Astrocyte (in vitro differentiated cells and primary cell): ENCODE measurements around the gene LAG3. TPM values are rescaled to one million over a fixed set of nuclear protein-coding genes. Genes with fewer than 3 reads are reported as not detected.

ENCODE experiments used
- DNase-seq: peaks from one replicate; pipeline ENCODE4 v3.0.0-alpha.2; 2010; ENCODE audit warnings: low read depth
- FAIRE-seq: peaks from 2 replicates; lab custom pipeline; 2011; peaks lifted over from hg19 to GRCh38; lab: Jason Lieb, UNC
- H2AFZ ChIP-seq: 2 replicates; pipeline ENCODE4 v1.6.0; 2012; ENCODE audit warnings: low read depth, low read length, inconsistent platforms
- H3K27ac ChIP-seq: 2 replicates; pipeline ENCODE4 v1.5.1; 2011; ENCODE audit warnings: low read depth, low read length, inconsistent platforms
- H3K27me3 ChIP-seq: 2 replicates; pipeline ENCODE4 v1.6.0; 2011; ENCODE audit warnings: low read length, inconsistent platforms; ENCODE audit not compliant: insufficient read depth
- H3K36me3 ChIP-seq: 2 replicates; pipeline ENCODE4 v1.5.1; 2011; ENCODE audit warnings: low read length, inconsistent platforms; ENCODE audit not compliant: insufficient read depth
- H3K4me1 ChIP-seq: 2 replicates; pipeline ENCODE4 v1.5.1; 2011; ENCODE audit warnings: low read length, inconsistent platforms; ENCODE audit not compliant: insufficient read depth
- H3K4me2 ChIP-seq: 2 replicates; pipeline ENCODE4 v1.6.0; 2012; ENCODE audit warnings: low read length, inconsistent platforms
- H3K4me3 ChIP-seq: 2 replicates; pipeline ENCODE4 v1.5.1; 2011; ENCODE audit warnings: low read depth, mild to moderate bottlenecking, low read length, inconsistent platforms; ENCODE audit not compliant: insufficient read depth
- H3K79me2 ChIP-seq: 2 replicates; pipeline ENCODE4 v1.6.0; 2012; ENCODE audit warnings: mild to moderate bottlenecking, low read length, inconsistent platforms; ENCODE audit not compliant: insufficient read depth
- H3K9ac ChIP-seq: 2 replicates; pipeline ENCODE4 v1.6.0; 2012; ENCODE audit warnings: mild to moderate bottlenecking, low read length, inconsistent platforms
- H3K9me3 ChIP-seq: 2 replicates; pipeline ENCODE4 v1.5.1; 2012; ENCODE audit warnings: low read depth, mild to moderate bottlenecking, low read length, inconsistent platforms; ENCODE audit not compliant: insufficient read depth
- H4K20me1 ChIP-seq: 2 replicates; pipeline ENCODE4 v1.6.0; 2012; ENCODE audit warnings: low read length, inconsistent platforms; ENCODE audit not compliant: insufficient read depth
- H3K27ac Mint-ChIP-seq: one replicate; pipeline ENCODE4 v1.8.0; 2021; ENCODE audit warnings: mild to moderate bottlenecking, mixed read lengths; ENCODE audit not compliant: unreplicated experiment
- H3K27me3 Mint-ChIP-seq: one replicate; pipeline ENCODE4 v1.8.0; 2021; ENCODE audit warnings: low read depth, mixed read lengths; ENCODE audit not compliant: unreplicated experiment
- H3K36me3 Mint-ChIP-seq: one replicate; pipeline ENCODE4 v1.8.0; 2021; ENCODE audit warnings: low read depth, mixed read lengths; ENCODE audit not compliant: unreplicated experiment
- H3K4me1 Mint-ChIP-seq: one replicate; pipeline ENCODE4 v1.8.0; 2021; ENCODE audit warnings: low read depth, mixed read lengths; ENCODE audit not compliant: unreplicated experiment
- H3K4me3 Mint-ChIP-seq: one replicate; pipeline ENCODE4 v1.8.0; 2021; ENCODE audit warnings: mild to moderate bottlenecking, moderate library complexity, mixed read lengths; ENCODE audit not compliant: unreplicated experiment
- H3K9me3 Mint-ChIP-seq: one replicate; pipeline ENCODE4 v1.8.0; 2021; ENCODE audit warnings: mild to moderate bottlenecking, mixed read lengths; ENCODE audit not compliant: unreplicated experiment
- CTCF ChIP-seq: IDR thresholded peaks from 2 replicates; pipeline ENCODE4 v1.5.1; 2011; ENCODE audit warnings: low read depth, mild to moderate bottlenecking, inconsistent platforms, low read length, moderate library complexity; ENCODE audit not compliant: insufficient read depth
- EZH2 ChIP-seq: IDR thresholded peaks from 2 replicates; pipeline ENCODE4 v1.6.1; 2012; ENCODE audit warnings: mild to moderate bottlenecking, low read length, inconsistent platforms; ENCODE audit not compliant: insufficient read depth
- total RNA-seq: library from RNA; stranded (reverse); gene quantifications from 2 replicates; pipeline ENCODE4 v1.2.1, GENCODE V29; 2021

LAG3 gene
- total RNA-seq, 1 donor from 2014 or later: 2.0 TPM

- Histone ChIP-seq H3K9me3 (no peaks in the 10 kb centered on the region), H3K79me2 (no peaks in the 10 kb centered on the region), H3K4me2 (peak overlapping the region; percentile 88), H3K36me3 (no peaks in the 10 kb centered on the region), H3K27ac (no peak overlapping the region), H4K20me1 (no peaks in the 10 kb centered on the region), H2AFZ (no peak overlapping the region), H3K9ac (no peak overlapping the region), H3K27me3 (no peaks in the 10 kb centered on the region), H3K4me1 (peaks cover 21% of the 10 kb centered on the region), H3K4me3 (no peak overlapping the region)
- FAIRE-seq: no peak
- Mint-ChIP-seq H3K27ac (no peak overlapping the region), H3K4me1 (peaks cover 32% of the 10 kb centered on the region), H3K27me3 (no peaks in the 10 kb centered on the region), H3K4me3 (peak overlapping the region; percentile 50), H3K9me3 (no peaks in the 10 kb centered on the region), H3K36me3 (peaks cover 4% of the 10 kb centered on the region)
- TF ChIP-seq EZH2: no peak
- no peak for TF ChIP-seq CTCF
- no peak for DNase-seq
Observed at GRCh38 chr12:6822426-6823135, 50.3 kb downstream of the LAG3 start.

- no peaks in the 10 kb centered on the region for H3K27me3 Mint-ChIP-seq
- Histone ChIP-seq H2AFZ (no peak overlapping the region), H3K79me2 (peaks cover 5% of the 10 kb centered on the region), H3K9ac (no peak overlapping the region), H3K36me3 (no peaks in the 10 kb centered on the region), H3K4me2 (no peak overlapping the region), H3K4me3 (no peak overlapping the region), H3K27me3 (no peaks in the 10 kb centered on the region), H4K20me1 (no peaks in the 10 kb centered on the region), H3K27ac (no peak overlapping the region), H3K4me1 (peaks cover 22% of the 10 kb centered on the region), H3K9me3 (no peaks in the 10 kb centered on the region)
- DNase-seq (no peak), FAIRE-seq (no peak)
- peaks cover 4% of the 10 kb centered on the region for H3K36me3 Mint-ChIP-seq
- H3K4me1 Mint-ChIP-seq: peaks cover 32% of the 10 kb centered on the region
- no peak for TF ChIP-seq CTCF
- TF ChIP-seq EZH2: no peak
- no peak overlapping the region for H3K27ac Mint-ChIP-seq
- H3K9me3 Mint-ChIP-seq: no peaks in the 10 kb centered on the region
- no peak overlapping the region for H3K4me3 Mint-ChIP-seq
Observed at GRCh38 chr12:6823182-6824084, 51.1 kb downstream of the LAG3 start.
